AG10803 (cell line): ENCODE results near the gene NMNAT3.

ENCODE experiments used
- DNase-seq: peaks from one replicate; pipeline ENCODE4 v3.0.0; 2010; ENCODE audit warnings: low read depth
- H3K4me3 ChIP-seq: 2 replicates; pipeline ENCODE4 v1.5.1; 2011; ENCODE audit warnings: mild to moderate bottlenecking, low read length, control low read depth
- TF ChIP-seq, protein P1 (sequence below): conservative IDR thresholded peaks from 2 replicates; pipeline ENCODE4 v1.5.1; 2011; ENCODE audit warnings: mild to moderate bottlenecking, low read length, control low read depth, inconsistent platforms

Gene NMNAT3

DNA sequence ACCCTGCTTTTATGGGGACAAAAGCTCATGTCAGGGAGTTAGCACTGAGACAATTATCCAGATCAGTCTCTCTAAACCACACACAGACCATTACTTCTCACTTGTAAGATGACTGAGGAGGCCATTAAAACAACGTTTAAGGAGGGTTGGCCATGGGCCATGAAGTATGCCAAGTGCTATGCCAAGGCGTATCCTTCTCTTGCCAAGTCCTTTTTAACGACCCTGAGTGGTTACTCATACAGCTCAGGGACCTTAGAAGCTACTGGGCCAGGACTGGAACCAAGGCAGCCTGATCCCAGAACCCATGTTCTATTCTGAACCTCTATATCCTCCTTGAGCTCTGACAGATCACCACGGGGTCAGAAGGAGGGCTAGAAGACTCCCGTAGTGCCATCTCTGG is 50.0 kb downstream of the NMNAT3 start:
- TF ChIP-seq, protein P1, sequence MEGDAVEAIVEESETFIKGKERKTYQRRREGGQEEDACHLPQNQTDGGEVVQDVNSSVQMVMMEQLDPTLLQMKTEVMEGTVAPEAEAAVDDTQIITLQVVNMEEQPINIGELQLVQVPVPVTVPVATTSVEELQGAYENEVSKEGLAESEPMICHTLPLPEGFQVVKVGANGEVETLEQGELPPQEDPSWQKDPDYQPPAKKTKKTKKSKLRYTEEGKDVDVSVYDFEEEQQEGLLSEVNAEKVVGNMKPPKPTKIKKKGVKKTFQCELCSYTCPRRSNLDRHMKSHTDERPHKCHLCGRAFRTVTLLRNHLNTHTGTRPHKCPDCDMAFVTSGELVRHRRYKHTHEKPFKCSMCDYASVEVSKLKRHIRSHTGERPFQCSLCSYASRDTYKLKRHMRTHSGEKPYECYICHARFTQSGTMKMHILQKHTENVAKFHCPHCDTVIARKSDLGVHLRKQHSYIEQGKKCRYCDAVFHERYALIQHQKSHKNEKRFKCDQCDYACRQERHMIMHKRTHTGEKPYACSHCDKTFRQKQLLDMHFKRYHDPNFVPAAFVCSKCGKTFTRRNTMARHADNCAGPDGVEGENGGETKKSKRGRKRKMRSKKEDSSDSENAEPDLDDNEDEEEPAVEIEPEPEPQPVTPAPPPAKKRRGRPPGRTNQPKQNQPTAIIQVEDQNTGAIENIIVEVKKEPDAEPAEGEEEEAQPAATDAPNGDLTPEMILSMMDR: no peak
- DNase-seq: no peak

DNA sequence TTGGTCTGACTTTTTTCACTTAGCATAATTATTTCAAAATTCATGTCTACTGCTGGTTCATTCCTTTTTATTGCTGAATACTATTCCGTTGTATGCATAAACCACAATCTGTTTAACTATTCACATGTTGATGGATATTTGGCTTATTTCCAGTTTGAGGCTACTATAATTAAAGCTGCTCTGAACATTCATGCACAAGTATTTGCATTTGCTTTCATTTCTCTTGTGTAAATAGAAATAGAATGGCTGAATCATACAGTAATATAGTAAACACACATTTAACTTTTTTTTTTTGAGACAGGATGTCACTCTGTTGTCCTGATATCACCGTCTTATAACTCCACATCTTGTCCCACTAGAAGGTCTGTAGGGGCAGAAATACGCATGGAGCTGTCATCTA is 57.3 kb downstream of the NMNAT3 start:
- no peak for DNase-seq
- no peak overlapping the region for H3K4me3 ChIP-seq
- TF ChIP-seq, protein P1: no peak

More for the DNA sequence above, 50.0 kb downstream of the NMNAT3 start:
- H3K4me3 ChIP-seq: no peak overlapping the region

DNA sequence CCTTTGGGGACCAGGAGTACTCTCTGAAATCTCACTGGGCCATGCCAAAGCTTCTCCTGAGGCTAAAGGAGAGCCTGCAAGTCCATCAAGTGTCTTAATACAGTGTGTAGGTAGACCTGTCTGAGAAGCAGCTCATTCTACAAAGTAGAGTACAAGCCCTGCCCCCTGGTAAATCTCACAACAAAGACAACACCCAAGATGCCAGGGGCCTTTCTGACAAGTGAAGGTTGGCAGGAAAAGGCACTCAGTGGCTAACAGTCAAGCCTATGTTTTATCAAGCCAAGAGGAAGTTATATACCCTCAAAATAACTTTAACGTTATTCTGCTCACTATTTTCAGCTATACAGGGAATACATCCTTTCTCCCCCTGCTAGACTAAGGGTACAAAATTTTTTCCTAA is 58.3 kb downstream of the NMNAT3 start:
- no peak overlapping the region for H3K4me3 ChIP-seq
- TF ChIP-seq, protein P1: no peak
- DNase-seq: no peak

DNA sequence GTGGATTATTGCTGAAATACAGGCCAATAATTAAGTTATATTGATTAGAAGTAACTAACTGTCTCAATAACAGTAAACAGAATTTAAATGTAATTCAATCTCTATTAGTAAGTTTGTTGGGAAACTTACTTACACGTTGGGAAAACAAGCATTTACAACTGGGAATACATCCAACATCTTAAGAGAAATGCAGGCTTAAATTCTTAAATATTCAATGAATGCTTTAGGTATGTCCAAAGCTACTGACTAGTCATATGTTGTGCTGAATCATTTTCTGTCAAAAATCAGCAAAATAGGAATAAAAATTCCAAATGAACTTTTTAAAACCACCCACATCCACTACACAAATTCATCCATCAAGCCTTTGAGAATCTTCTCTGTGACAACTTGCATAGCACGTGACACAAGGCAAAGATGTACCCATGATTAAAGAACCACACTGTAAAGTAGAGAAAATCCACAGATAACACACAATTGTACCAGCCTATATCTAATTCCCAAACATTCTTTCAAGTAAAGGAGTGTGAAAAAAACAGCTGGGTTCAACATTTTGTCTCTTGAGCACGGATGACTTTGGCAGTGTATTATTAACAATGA is 60.0 kb downstream of the NMNAT3 start:
- TF ChIP-seq, protein P1: no peak
- no peak overlapping the region for H3K4me3 ChIP-seq
- no peak for DNase-seq

DNA sequence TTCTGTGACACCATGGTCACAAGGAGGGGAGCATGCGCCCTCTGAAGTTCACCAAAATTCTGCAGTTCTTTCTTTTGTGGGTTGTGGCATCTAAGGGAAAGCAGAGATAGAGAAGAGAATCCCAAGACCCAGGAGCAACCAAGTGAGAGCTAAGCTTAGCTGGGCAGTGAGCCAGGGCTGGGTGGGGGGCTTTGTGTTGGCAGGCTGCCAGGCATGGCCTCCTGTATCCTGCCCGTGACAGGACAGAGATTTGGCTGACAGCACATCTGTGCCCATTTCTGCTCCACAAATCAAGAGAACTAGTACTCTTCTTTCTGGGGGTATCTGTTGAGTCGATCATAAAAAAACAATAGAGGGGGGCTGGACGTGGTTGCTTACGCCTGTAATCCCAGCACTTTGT is 66.2 kb downstream of the NMNAT3 start:
- TF ChIP-seq, protein P1: no peak
- H3K4me3 ChIP-seq: no peak overlapping the region
- DNase-seq: no peak

DNA sequence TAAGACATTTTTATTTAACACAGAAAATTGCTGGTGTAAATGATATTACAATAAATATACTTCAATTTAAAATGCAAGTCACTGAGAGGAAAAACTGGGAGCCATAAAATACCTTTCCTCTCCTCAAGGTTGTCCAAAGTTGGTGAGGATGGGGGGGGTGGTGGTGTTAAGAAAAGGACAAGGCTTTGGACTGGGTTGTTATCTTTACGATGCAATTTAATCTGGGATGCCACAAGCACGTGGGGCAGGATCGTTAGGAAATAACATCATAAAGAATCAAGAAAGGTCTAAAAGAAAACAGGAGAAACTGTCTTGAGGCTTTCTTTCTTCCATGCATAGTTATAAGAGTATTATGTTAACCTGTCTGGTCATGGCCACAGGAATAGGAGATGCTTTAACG is 66.9 kb downstream of the NMNAT3 start:
- no peak overlapping the region for H3K4me3 ChIP-seq
- DNase-seq: no peak
- TF ChIP-seq, protein P1: no peak

DNA sequence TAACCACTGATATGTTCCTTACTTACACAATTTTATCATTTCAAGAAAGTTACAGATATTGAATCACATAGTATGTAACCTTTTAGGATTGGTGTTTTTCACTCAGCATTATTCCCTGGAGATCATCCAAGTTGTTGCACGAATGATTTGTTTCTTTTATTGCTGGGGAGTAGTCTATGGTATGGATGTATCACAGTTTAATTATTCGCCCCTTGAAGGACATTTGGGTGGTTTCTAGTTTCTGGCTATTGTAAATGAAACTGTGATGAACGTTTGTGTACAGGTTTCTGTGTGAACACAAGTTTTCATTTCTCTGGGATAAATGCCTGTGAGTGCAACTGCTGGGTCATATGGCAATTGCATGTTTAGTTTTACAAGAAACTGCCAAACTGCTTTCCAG is 68.8 kb downstream of the NMNAT3 start:
- H3K4me3 ChIP-seq: no peak overlapping the region
- TF ChIP-seq, protein P1: no peak

More for the DNA sequence above, 68.8 kb downstream of the NMNAT3 start:
- DNase-seq: no peak
